Measurements from ENCODE around the gene MLPH.
A peak's percentile ranks its signal among the peaks of the same experiment; 100 is the strongest.

Gene MLPH

DNA sequence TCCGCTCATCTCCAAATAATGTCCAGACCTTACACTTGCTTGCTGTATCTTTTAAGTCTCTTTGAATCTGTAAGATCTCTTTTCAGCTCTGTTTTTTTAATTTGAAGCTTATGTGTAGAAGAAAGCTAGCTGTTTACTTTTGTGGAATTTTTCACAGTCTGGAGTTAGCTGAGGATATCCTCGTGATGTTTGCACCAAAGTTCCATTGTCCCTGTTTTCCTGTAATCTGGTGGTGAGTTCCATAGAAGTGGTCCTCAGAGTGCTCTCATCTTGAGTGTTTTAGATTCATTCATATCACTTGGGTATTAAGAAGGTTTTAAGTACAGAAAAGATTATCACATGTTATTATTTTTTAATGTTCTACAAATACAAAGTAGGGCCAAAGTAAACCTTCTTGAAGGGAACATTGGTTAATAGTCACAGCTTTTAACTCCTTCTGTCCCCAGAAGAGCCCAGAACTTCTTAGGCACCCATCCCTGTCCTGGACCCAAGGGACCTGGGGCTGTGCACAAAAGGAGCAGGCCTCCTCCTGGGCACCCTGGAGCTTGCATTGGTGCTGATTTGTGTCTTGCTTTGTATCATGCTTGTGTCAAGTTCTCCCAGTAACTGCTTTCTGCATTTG lies 15.0 kb downstream of the MLPH start:
- no peak for DNase-seq

DNA sequence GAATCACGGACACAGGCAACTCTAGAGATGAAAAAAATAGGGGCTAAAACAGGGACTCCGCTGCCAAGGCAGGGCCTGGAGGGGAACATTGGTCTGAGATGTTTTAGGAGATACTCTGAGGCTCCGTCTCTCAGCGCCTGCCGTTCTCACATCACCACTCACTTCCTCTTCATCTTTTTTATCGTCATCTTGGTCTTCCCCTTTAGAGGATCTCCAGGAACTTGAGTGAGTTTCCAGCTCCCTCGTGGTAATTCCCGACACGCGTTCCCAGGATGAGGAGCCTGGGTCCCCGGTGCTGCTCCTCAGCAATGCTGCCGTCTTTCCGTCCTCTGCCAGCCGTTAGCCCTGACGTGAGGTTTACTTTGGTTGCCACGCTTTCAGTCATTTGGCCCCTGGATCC lies 16.1 kb downstream of the MLPH start:
- no peak for DNase-seq

- no peak for DNase-seq
These were observed 18.3 kb downstream of the MLPH start for GRCh38 chr2:237505188-237505939.

DNA sequence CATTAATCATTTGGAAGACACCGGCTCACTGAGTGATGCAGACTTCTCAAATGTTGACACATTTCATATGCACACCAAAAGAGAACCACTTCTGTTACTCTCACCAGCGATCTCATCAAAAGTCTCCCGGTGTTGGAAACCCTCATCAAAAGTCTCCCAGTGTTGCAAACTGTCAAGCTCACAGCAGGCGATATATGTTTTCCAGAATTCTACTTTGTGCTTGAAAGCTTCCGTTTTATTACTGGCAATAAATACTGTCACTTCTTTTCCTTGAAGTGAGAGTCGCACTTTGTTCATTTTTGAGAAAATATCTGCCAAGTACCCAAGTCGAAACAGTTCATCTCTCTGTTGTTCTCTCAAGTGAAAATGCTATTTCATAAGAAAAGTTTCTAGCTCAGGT lies 20.5 kb downstream of the MLPH start:
- DNase-seq = no peak

- DNase-seq = no peak
These were observed 21.3 kb downstream of the MLPH start for GRCh38 chr2:237508361-237508760.

GRCh38 chr2:237509151-237509550 lies 22.1 kb downstream of the MLPH start:
- no peak for DNase-seq

- DNase-seq = no peak
These were observed 22.9 kb downstream of the MLPH start for GRCh38 chr2:237509905-237510304.

DNA sequence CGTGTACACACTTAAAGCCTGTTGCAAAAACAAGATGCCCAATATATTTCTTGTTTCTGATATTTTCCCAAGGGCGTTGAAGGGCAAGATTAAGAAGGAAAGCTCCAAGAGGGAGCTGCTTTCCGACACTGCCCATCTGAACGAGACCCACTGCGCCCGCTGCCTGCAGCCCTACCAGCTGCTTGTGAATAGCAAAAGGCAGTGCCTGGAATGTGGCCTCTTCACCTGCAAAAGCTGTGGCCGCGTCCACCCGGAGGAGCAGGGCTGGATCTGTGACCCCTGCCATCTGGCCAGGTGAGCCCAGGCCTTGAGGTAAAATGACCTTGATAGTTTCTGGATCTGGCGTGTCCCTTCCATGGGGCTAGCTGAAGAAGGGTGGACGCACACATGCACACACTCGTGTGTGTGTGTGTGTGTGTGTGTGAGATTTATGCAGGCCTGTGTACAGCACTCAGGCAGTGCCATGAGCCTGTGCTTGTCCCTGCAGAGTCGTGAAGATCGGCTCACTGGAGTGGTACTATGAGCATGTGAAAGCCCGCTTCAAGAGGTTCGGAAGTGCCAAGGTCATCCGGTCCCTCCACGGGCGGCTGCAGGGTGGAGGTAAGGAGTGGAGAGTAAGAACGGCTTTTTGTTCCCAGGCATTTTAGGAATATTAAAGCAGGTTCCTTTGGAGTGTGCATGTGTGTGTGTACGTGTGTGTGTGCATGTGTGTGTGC lies 23.6 kb downstream of the MLPH start:
- no peak for DNase-seq

DNA sequence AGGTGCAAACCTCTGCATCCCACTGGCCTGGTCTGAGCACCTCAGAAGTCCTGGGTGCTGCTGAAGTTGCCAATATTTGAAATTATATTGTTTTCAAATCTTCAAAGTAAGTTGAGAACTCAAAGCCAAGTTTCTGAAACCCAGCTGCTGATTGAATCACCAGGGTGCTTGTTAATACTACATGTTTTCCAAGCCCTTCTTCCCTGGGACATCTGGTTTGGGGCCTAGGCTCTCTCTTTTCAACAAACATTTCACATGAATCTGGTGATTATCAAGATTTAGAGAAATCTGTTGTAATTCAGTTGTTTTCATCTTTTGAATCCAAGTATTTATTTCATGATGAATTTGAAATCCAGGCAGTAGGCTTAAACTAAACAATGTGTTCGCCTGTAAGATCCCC lies 24.4 kb downstream of the MLPH start:
- no peak for DNase-seq

DNA sequence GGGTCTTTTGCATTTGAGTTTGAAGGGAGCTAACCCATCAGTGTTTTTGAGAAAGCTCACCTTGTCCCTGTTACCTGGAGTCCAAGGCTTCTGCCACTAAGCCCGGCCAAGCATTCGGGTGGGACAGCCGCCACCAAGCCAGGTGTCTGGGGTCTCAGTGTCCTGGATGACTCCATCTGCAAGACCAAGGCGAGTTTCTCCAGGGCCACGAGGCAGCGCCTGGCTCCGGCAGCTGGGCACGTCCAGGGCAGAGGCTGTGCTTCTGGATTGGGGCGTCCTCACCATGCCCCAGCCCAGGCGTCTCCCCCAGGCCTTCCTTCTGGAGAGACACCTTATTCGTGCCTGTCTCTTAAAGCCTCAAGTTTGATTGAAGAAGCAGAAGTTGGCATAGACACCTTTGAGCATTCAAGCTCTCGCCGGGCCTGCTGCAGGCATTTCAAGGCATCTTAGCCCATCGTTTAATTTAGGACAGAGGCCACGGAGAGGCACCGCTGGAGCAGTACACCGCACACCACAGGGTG lies 24.9 kb downstream of the MLPH start:
- DNase-seq = no peak

DNA sequence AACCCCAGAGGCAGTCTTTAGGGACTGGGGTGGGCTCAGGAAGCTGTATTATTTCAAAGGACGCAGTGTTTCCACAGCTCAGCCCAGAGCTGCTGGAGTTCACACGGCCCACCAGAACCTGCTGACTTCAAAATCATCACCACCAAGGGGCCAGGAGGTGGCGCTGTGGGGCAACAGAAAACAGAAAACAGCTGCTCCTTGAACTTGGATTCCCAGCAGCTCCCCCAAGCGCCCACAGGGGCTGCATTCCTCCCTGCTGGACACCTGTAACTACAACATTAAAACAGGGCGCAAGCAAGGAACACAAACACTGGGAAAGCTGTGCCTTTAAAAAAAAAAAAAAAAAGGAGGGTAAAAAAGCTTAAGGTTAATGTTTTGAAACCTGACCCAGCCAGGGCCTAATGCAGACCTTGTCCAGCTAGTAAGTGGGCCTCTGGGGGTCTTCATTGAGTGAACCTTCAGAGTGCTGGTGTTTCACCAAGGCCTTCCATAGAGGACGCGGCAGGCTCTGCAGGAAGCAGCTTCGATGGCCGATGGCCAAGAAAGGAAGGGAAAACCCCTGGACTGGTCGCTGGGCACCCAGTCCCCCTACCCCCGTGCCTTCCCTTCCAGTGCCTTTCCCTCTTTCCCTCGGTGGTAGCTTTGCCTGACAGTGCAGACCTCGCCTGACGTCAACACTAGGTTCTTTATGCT lies 25.9 kb downstream of the MLPH start:
- DNase-seq = peak; percentile 57

GRCh38 chr2:237513693-237514092 lies 26.6 kb downstream of the MLPH start:
- no peak for DNase-seq

DNA sequence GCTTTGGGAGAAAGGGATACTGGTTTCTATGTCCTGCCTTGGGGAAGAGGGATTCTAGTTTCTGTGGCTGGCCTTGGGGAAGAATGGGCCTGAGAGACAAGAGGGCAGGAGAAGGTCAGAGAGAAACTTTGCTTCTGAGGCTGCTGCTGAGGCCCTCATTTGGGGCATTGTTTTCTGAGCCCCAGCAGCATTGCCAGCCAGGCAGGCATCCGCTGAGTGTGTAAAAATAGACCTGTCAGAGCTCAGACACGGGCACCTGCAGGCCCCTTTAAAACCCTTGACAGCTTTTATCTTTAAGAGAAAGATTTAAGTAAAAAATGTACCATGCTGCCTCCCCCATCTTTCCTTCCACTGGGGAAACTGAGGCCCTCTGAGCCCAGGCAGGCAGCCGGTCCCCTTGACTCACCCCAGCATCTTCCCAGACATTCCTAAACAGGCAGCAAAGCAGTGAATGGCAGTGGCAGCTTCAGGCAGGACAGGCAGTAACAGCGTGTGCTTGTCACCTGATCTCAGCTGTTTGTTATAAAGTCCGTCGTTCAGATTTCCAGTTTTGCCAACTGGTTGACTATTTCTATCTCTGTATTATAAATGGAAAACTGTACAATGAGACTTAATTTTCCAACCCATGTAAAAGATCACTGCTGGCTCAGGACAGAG lies 27.6 kb downstream of the MLPH start:
- no peak for DNase-seq

GRCh38 chr2:237515166-237515565 lies 28.1 kb downstream of the MLPH start:
- DNase-seq = no peak

DNA sequence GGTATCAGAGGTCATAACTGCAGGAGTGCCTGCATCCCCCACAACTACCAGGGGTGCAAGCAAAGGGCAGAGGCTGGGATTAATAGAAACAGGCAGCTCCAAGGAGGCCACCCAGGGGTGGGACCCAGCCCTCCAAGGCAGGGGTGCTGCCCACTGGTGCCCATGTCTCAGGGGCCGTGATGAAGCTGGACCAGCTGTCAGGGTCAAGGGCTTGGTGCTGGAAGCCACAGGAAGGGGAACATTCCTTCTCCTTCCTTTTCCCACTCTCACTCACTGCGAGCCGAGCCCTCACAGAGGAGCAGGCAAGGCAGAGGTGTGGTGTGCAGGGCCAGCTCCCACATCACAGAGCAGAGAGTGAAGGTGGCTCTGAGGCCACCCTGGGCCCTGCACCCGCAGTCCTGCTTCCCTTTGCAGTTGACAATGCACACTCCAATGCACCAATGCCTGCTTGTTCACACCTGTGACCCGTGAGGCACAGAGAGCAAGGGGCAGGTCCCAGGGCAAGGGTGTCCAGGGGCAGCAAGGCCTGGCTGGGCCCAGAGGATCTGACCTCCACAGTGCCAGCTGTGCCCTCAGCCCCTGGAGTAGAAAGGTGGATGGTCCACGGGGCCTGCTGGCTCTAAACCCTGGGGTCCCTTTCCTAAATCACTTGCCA lies 28.7 kb downstream of the MLPH start:
- DNase-seq = no peak

DNA sequence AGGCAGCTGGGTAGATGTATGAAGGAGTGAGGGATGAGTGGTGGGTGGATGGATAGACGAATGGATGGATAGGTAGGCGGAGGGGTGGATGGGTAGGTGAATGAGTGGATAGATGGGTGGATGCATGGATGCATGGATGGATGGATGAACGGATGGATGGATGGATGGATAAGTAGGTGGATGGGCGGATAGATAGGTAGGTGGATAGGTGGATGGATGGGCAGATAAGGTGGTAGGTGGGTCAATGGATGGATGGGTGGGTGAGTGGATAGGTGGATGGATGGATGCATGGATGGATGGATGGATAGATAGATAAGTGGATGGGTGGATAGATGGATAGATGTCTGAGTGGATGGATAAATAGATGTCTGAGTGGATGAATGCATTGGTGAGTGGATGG lies 30.1 kb downstream of the MLPH start:
- DNase-seq = no peak

GRCh38 chr2:237517990-237518389 lies 30.9 kb downstream of the MLPH start:
- no peak for DNase-seq

DNA sequence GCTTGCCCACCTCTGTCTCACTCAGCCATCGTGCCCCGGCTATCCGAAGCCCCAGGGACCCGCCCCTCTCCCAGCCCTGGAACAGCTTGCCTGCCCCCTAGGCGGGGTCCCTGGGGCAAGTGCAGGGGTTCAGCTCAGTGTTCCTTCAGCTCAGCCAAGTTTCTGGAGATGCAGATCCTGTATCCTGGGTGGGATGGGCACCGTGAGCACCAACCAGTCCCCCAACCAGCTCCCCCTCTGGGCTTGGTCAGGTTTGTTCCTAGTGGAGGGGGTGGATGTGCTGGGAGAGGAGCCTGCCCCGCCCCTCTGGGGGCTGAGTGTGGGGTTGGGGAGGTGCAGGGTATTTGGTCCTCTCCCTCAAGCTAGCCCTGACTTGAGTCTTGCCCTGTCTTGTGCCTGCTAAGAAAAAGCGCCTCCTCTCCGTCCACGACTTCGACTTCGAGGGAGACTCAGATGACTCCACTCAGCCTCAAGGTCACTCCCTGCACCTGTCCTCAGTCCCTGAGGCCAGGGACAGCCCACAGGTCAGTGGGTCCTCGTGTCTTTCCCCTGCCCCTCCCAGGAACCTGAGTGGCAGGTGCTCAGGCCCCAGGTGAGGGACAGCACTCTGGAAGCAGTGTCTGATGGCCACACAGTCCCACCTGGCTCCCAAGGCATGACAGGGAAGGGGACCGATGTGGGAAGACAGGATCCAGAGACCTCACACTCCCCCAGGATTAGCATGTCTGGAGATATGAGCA lies 32.6 kb downstream of the MLPH start:
- DNase-seq = no peak

- no peak for DNase-seq
These were observed 33.2 kb downstream of the MLPH start for GRCh38 chr2:237520290-237520689.

- no peak for DNase-seq
These were observed 37.6 kb downstream of the MLPH start for GRCh38 chr2:237524631-237525030.

- no peak for DNase-seq
These were observed 38.6 kb downstream of the MLPH start for GRCh38 chr2:237525559-237526157.
